HEK293 (cell line): ENCODE measurements around the gene SCNN1A.

ENCODE experiments used
- EGR2 ChIP-seq: fragments of 450-650 bp; formaldehyde crosslinking; IDR thresholded peaks from 2 replicates; pipeline ENCODE4 v1.5.1; 2016; ENCODE audit warnings: low read depth, missing biosample characterization, missing genetic modification characterization
- HIC1 ChIP-seq: fragments of 450-650 bp; formaldehyde crosslinking; IDR thresholded peaks from 2 replicates; pipeline ENCODE4 v1.5.1; 2016; ENCODE audit warnings: missing biosample characterization, missing genetic modification characterization
- OVOL3 ChIP-seq: fragments of 450-650 bp; formaldehyde crosslinking; IDR thresholded peaks from 2 replicates; pipeline ENCODE4 v1.5.1; 2016; ENCODE audit warnings: missing biosample characterization, missing genetic modification characterization
- PRDM1 ChIP-seq: fragments of 450-650 bp; formaldehyde crosslinking; IDR thresholded peaks from 2 replicates; pipeline ENCODE4; 2016; ENCODE audit warnings: missing biosample characterization, missing genetic modification characterization
- PRDM6 ChIP-seq: fragments of 450-650 bp; formaldehyde crosslinking; IDR thresholded peaks from 2 replicates; pipeline ENCODE4 v1.5.1; 2017; ENCODE audit warnings: missing biosample characterization, missing genetic modification characterization
- ZBTB48 ChIP-seq: fragments of 450-650 bp; formaldehyde crosslinking; IDR thresholded peaks from 2 replicates; pipeline ENCODE4 v1.5.1; 2016; ENCODE audit warnings: missing biosample characterization, missing genetic modification characterization
- ZBTB6 ChIP-seq: fragments of 450-650 bp; formaldehyde crosslinking; IDR thresholded peaks from 2 replicates; pipeline ENCODE4 v1.5.1; 2017; ENCODE audit warnings: missing biosample characterization, missing genetic modification characterization
- ZBTB7A ChIP-seq: fragments of 450-650 bp; formaldehyde crosslinking; IDR thresholded peaks from 2 replicates; pipeline ENCODE4 v1.5.1; 2016; ENCODE audit warnings: low read depth, missing biosample characterization, missing genetic modification characterization
- ZFP3 ChIP-seq: fragments of 450-650 bp; formaldehyde crosslinking; IDR thresholded peaks from 2 replicates; pipeline ENCODE4 v1.5.1; 2016; ENCODE audit warnings: low read depth, missing biosample characterization, missing genetic modification characterization
- ZNF112 ChIP-seq: fragments of 450-650 bp; formaldehyde crosslinking; IDR thresholded peaks from 2 replicates; pipeline ENCODE4 v1.5.0; 2017; ENCODE audit warnings: missing biosample characterization, missing genetic modification characterization
- ZNF133 ChIP-seq: fragments of 450-650 bp; formaldehyde crosslinking; IDR thresholded peaks from 2 replicates; pipeline ENCODE4 v1.5.1; 2016; ENCODE audit warnings: missing biosample characterization, missing genetic modification characterization
- ZNF18 ChIP-seq: fragments of 450-650 bp; formaldehyde crosslinking; IDR thresholded peaks from 2 replicates; pipeline ENCODE4 v1.5.1; 2016; ENCODE audit warnings: missing biosample characterization, missing genetic modification characterization
- ZNF184 ChIP-seq: fragments of 450-650 bp; IDR thresholded peaks from 2 replicates; pipeline ENCODE4 v1.5.1; 2018; ENCODE audit warnings: missing biosample characterization, mild to moderate bottlenecking, missing genetic modification characterization
- ZNF202 ChIP-seq: fragments of 450-650 bp; formaldehyde crosslinking; IDR thresholded peaks from 2 replicates; pipeline ENCODE4 v1.5.1; 2016; ENCODE audit warnings: missing biosample characterization, missing genetic modification characterization, borderline replicate concordance
- ZNF248 ChIP-seq: fragments of 450-650 bp; formaldehyde crosslinking; IDR thresholded peaks from 2 replicates; pipeline ENCODE4 v1.5.1; 2017; ENCODE audit warnings: missing biosample characterization, missing genetic modification characterization
- ZNF266 ChIP-seq: fragments of 450-650 bp; formaldehyde crosslinking; IDR thresholded peaks from 2 replicates; pipeline ENCODE4 v1.5.1; 2016; ENCODE audit warnings: missing biosample characterization, missing genetic modification characterization, low read depth
- ZNF274 ChIP-seq, 2 experiments: fragments of 200-500 bp in 1 of 2; fragments of 450-650 bp in 1 of 2; sonication (Bioruptor generic) in 1 of 2; formaldehyde crosslinking in 1 of 2; IDR thresholded peaks; 2 replicates each; pipeline versions ENCODE4 v1.5.1 to v1.6.1; 2014 to 2016; ENCODE audit warnings: borderline replicate concordance in 1 of 2, inconsistent platforms in 1 of 2, low read length in 1 of 2, missing biosample characterization in 1 of 2, missing genetic modification characterization in 1 of 2
- ZNF335 ChIP-seq: fragments of 450-650 bp; formaldehyde crosslinking; conservative IDR thresholded peaks from 2 replicates; pipeline ENCODE4 v1.5.1; 2016; ENCODE audit warnings: missing biosample characterization, missing genetic modification characterization
- ZNF37A ChIP-seq: fragments of 450-650 bp; IDR thresholded peaks from 2 replicates; pipeline ENCODE4 v1.5.1; 2018; ENCODE audit warnings: missing biosample characterization, missing genetic modification characterization
- ZNF433 ChIP-seq: fragments of 450-650 bp; formaldehyde crosslinking; IDR thresholded peaks from 2 replicates; pipeline ENCODE4 v1.5.1; 2016; ENCODE audit warnings: missing biosample characterization, missing genetic modification characterization, low read depth
- ZNF48 ChIP-seq: fragments of 450-650 bp; formaldehyde crosslinking; IDR thresholded peaks from 2 replicates; pipeline ENCODE4 v1.5.1; 2016; ENCODE audit warnings: missing biosample characterization, missing genetic modification characterization
- ZNF530 ChIP-seq: fragments of 450-650 bp; formaldehyde crosslinking; IDR thresholded peaks from 2 replicates; pipeline ENCODE4 v1.5.1; 2016; ENCODE audit warnings: low read depth, missing biosample characterization, missing genetic modification characterization
- ZNF548 ChIP-seq: fragments of 450-650 bp; formaldehyde crosslinking; IDR thresholded peaks from 2 replicates; pipeline ENCODE4 v1.5.1; 2016; ENCODE audit warnings: missing biosample characterization, missing genetic modification characterization
- ZNF558 ChIP-seq: fragments of 450-650 bp; formaldehyde crosslinking; IDR thresholded peaks from 2 replicates; pipeline ENCODE4 v1.5.1; 2016; ENCODE audit warnings: missing biosample characterization, missing genetic modification characterization
- ZNF580 ChIP-seq: fragments of 450-650 bp; formaldehyde crosslinking; IDR thresholded peaks from 2 replicates; pipeline ENCODE4 v1.5.1; 2016; ENCODE audit warnings: missing biosample characterization, missing genetic modification characterization
- ZNF585B ChIP-seq: fragments of 450-650 bp; formaldehyde crosslinking; IDR thresholded peaks from 2 replicates; pipeline ENCODE4 v1.5.1; 2016; ENCODE audit warnings: missing biosample characterization, missing genetic modification characterization
- ZNF610 ChIP-seq: fragments of 450-650 bp; formaldehyde crosslinking; IDR thresholded peaks from 2 replicates; pipeline ENCODE4 v1.5.1; 2016; ENCODE audit warnings: missing biosample characterization, missing genetic modification characterization, borderline replicate concordance
- ZNF654 ChIP-seq: fragments of 450-650 bp; formaldehyde crosslinking; IDR thresholded peaks from 2 replicates; pipeline ENCODE4 v1.5.1; 2016; ENCODE audit warnings: low read depth, missing biosample characterization, missing genetic modification characterization
- ZNF830 ChIP-seq: fragments of 450-650 bp; IDR thresholded peaks from 2 replicates; pipeline ENCODE4 v1.5.0; 2018; ENCODE audit warnings: missing biosample characterization, missing genetic modification characterization, low read depth, mild to moderate bottlenecking, moderate library complexity
- TF ChIP-seq, protein P1 (sequence below): fragments of 450-650 bp; formaldehyde crosslinking; IDR thresholded peaks from 2 replicates; pipeline ENCODE4 v1.5.1; 2016; ENCODE audit warnings: missing biosample characterization, missing genetic modification characterization

The SCNN1A gene

DNA sequence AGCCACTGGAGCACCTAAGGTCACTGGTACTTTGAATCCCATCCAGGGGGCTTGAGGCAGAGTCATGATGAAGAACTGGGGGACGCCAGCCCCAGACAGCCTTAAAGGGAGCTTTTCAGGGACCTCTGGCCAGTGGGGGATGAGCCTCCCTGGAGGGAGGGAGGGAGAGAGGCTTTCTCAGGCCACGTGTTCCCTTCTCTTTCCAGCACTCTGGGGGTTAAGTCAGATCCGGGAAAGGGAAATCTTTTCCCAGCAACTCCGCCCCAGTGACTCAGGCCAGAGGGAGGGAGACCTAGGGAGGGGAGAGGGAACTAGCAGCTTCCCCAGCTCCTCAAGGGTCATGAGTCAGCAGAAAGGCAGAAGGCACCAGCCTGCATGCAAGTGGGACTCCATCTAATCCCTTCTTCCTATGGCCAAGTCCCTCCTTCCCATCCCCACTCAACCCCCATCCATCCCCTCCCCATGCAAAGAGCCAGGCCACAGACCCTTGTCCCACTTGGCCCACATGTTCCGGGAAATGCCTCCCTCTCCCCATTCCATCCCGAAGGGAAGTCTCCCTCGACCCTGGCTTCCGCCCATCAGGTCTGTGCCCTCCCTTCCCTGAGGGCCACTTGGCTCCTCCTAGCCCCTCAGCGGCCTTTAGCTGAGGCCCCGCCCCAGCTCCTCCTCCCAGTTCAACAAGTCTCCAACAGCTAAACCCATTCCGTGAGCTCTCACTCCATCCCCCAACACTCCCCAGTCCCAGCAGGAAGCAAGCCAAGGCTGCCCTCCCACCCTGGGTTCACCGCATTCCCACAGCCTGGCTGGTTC, 39.1 kb downstream of the SCNN1A start (continued):
- TF ChIP-seq ZNF248 (tag by site-specific recombination) (no peak), ZNF830 (tag by site-specific recombination) (no peak), ZNF133 (tag by site-specific recombination) (no peak), ZNF580 (tag by site-specific recombination) (peak; percentile 35; the same call in 1 of the 2 replicates), ZFP3 (peak; percentile 18; the same call in 1 of the 2 replicates), EGR2 (tag by site-specific recombination) (peak; percentile 27; the same call in 1 of the 2 replicates), ZNF184 (tag by site-specific recombination) (no peak; the same call in none of the 2 replicates), ZNF274 (IDR thresholded peaks at IDR 0.05; ENCODE audit: low read length) (no peak), ZNF274 (tag by site-specific recombination; IDR thresholded peaks at IDR 0.05; ENCODE audit: borderline replicate concordance) (no peak), ZNF610 (tag by site-specific recombination) (no peak), ZBTB6 (tag by site-specific recombination) (no peak), PRDM1 (tag by site-specific recombination) (peak; percentile 91), ZNF202 (tag by site-specific recombination) (no peak), ZNF48 (tag by site-specific recombination) (no peak), ZNF335 (peak; percentile 80), ZNF112 (tag by site-specific recombination) (no peak), ZNF558 (tag by site-specific recombination) (peak; percentile 41; the same call in 1 of the 2 replicates), ZNF654 (tag by site-specific recombination) (no peak), ZBTB7A (0 out of 2 replicates have a peak, but pooled peaks have one; percentile 14), ZBTB48 (tag by site-specific recombination) (peak; percentile 99), HIC1 (peak; percentile 98), ZNF266 (no peak), ZNF530 (tag by site-specific recombination) (no peak), ZNF37A (tag by site-specific recombination) (no peak), ZNF585B (no peak), ZNF18 (0 out of 2 replicates have a peak, but pooled peaks have one; percentile 33), OVOL3 (tag by site-specific recombination) (peak; percentile 60; the same call in 1 of the 2 replicates), ZNF433 (tag by site-specific recombination) (no peak), ZNF548 (tag by site-specific recombination) (no peak), PRDM6 (tag by site-specific recombination) (no peak)
- TF ChIP-seq, protein P1, sequence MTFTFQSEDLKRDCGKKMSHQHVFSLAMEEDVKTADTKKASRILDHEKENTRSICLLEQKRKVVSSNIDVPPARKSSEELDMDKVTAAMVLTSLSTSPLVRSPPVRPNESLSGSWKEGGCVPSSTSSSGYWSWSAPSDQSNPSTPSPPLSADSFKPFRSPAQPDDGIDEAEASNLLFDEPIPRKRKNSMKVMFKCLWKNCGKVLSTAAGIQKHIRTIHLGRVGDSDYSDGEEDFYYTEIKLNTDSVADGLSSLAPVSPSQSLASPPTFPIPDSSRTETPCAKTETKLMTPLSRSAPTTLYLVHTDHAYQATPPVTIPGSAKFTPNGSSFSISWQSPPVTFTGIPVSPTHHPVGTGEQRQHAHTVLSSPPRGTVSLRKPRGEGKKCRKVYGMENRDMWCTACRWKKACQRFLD (tag by site-specific recombination): no peak
